Stimulated activated CD4-positive, alpha-beta T cell treated with anti-CD3 and anti-CD28 coated beads, Interleukin-12 subunit alpha, Interleukin-12 subunit beta, amount 100 ng/mL, for 48 hours (primary cell): ENCODE results near the gene ADH5.
"Not testable (repeated sequence)": the region's sequence is repeated elsewhere in the genome, so short reads cannot be mapped to it uniquely, and the experiment has no call there.

ENCODE experiments used
- DNase-seq, 3 donors: peaks; one replicate each; pipeline ENCODE4 v3.0.0-alpha.2; 2020; ENCODE audit warnings: low read depth in 2 of 3, low spot score in 1 of 3

The ADH5 gene

DNA sequence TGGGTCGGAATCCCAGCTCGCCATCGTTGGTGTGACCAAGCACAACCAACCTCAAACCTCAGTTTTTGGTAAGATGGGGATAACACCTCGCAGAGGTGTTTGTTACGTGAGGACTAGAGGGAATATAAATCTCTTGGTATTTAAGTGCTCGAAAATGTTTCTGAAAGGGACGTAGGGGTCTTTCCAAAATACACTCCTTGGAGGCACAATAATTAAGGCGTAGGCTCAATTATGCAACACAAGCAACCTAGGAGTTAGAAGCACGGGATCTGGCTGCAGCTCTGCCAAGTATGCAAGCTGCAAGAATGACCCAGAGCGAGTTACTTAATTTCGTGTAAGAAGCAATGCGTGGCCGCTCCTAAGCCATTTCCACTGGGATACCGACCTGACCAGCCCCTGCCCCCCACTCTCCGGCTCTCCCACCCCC lies 552 bp downstream of the ADH5 start:
- DNase-seq: no peak

- no peak for DNase-seq
Observed at GRCh38 chr4:99084595-99084994, 4.0 kb downstream of the ADH5 start.

GRCh38 chr4:99082192-99082591 lies 6.4 kb downstream of the ADH5 start:
- DNase-seq: no peak

DNA sequence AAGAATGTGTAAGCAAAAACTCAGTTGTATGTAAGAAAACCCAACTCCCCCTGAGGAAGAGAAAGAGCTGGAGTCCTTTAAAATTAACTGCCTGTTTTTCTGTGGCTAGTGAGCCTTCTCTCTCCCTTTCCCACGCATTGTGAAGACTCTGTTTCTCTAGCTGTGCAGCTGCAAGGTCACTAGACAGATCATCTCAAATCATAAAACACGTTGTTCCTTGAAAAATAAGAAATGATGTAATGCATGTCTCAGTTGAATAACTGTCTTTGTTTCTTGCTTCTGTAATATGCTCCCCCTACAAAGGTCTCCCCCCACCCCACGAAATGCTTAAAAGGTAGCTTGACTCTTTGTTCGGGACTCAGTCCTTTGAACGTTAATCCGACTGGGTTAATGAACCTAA lies 7.7 kb downstream of the ADH5 start:
- DNase-seq: not testable (repeated sequence)

- no peak for DNase-seq
Observed at GRCh38 chr4:99079625-99080295, 8.8 kb downstream of the ADH5 start.

GRCh38 chr4:99078931-99079624 lies 9.5 kb downstream of the ADH5 start:
- no peak for DNase-seq

- DNase-seq: no peak
Observed at GRCh38 chr4:99078336-99078735, 10.3 kb downstream of the ADH5 start.

DNA sequence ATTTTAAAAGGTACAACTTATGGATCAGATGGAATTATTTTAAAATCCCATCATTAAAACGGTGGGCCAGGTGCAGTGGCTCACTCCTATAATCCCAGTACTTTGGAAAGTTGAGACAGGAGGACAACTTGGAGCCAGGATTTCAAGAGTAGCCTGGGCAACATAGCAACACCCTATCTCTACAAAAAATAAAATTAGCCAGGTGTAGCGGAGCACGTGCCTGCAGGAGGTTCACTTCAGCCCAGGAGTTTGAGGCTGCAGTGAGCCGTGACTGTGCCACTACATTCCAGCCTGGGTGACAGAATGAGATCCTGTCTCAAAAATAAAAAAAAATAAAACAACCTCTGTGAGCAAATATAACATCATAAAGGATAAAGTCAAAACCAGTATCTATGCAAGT lies 11.4 kb downstream of the ADH5 start:
- no peak for DNase-seq

GRCh38 chr4:99076292-99076976 lies 12.2 kb downstream of the ADH5 start:
- no peak for DNase-seq

DNA sequence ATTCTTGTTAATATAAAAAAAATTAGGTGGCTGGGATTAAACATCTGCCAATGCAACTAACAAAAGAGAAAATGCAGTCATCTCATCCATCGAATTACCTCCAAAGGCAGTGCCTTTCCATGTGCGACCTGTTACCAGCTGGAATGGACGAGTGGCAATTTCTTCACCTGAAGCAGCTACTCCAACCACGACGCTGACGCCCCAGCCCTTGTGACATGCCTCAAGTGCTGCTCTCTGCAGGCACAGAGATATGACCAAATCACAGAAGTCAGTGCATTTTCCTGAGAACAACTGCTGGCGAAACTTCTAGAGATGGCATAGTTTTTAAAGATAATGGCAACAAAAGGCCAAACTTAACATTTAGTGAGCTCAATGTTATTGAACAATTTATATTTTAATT lies 13.8 kb downstream of the ADH5 start:
- DNase-seq: no peak

DNA sequence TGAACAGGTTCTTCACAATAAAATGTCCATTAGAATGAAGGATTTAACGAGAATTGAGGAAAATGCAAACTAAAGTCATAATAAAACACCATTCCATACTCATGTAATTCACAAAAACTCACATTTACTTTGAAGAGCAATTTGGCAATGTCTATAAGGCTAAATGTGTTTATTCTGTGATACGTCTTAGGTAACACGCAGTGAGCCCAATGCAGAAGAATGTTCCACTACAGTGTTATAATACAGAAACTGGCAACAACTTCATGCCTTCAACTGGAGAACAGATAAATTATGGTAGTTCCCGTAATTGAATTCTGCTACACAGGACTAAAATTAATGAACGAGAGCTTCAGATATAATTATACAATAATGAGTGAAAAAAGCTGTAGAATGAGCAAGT lies 17.4 kb downstream of the ADH5 start:
- DNase-seq: no peak

DNA sequence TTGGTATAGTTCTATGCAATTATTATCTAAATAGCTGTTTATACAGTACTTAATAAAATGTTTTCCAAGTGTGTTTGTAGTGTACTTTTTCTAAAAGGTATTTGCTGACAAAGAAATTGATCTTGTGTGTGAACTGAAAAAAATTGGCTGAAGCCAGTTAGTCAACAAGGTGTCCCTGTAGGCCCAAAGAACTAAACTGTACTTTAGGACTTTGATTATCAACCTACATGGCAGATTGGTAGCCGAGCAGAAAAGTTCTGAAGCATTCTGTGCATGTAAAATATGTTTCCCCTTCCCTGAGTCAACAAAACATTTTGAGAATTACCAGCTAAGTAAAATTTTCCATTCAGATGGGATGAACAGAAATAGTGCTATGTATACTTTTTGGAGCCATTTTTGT lies 21.0 kb downstream of the ADH5 start:
- DNase-seq: no peak

GRCh38 chr4:99065521-99065920 lies 23.1 kb downstream of the ADH5 start:
- DNase-seq: not testable (repeated sequence)

GRCh38 chr4:99062120-99062519 lies 26.5 kb downstream of the ADH5 start:
- DNase-seq: no peak

- no peak for DNase-seq
Observed at GRCh38 chr4:99061048-99061700, 27.4 kb downstream of the ADH5 start.

- DNase-seq: no peak
Observed at GRCh38 chr4:99059550-99059949, 29.0 kb downstream of the ADH5 start.

DNA sequence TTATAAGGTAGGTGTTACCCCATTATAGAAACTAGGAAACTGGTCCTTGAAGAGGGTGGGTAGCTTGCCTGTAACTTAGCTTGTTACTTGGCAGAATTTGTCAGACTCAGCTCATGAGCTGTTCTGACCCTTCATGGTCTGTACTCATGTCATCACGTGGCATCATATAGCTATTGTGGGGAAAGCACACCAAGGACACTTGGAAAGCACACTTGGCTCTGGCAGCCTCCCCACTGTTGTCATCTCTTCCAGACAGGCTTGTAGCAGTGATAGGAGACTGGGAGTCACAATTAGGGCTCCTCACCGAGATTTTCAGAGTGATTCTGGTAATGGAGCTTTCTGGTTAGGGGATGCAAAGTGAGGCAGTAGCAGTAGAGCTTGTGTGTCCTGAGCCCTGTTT lies 30.4 kb downstream of the ADH5 start:
- DNase-seq: no peak

DNA sequence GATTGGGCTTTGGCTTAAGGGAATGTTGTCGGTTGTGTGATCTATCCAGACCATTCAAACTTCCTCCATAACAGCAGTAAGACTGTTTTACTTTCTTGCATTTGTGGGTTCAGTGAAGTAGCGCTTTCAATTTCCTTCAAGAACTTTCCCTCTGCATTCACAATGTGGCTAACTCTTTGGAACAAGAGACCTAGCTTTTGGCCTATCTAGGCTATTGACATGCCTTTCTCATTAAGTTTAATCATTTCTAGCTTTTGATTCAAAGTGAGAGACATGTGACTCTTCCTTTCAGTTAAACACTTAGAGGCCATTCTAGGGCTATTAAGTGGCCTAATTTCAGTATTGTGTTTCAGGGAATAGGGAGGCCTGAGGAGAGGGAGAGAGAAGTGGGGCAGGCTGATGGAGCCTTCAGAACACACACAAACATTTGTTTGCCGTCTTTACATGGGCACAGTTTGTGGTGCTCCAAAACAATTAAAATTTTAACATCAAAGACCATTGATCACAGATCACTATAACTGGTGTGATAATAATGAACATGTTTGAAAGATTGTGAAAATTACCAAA lies 34.1 kb downstream of the ADH5 start:
- DNase-seq: no peak

GRCh38 chr4:99052902-99053301 lies 35.7 kb downstream of the ADH5 start:
- no peak for DNase-seq

DNA sequence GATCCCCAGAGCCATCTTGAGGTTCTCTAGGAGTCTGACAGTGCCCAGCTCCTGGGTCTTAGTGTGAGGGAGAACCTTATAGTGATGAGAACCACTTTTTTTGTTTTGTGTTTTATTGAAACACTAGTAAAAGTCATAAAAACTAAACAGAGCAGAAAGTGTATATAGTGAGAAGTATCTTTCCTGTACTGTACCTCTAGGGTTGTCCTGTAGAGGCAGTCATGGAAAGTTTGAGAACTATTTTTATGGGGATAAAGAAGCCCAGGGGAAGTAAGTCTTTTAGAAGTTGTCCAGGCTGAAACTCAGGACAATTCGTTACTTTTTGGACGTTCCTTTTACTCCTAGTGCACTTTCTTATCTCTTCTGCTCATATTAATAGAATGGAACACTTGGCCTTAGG lies 40.9 kb downstream of the ADH5 start:
- DNase-seq: no peak

DNA sequence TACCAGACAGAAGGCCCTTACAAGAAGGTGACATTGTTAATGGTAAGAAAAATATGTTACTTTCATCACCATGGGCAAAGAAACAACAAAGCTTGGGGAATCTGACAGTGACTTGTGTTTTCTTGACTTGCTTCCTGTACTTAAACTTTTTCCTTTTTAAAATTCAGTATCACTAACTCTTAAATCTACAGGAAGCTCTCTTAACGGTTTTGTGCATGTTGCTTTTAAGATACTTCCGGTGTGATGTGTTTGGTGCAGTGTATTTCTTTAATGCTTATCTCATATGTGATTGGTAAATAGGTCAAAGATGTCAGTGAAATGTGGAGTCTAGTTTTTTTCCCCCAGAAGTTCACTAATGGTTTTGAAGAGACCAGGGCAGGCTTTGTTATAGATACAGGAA lies 45.2 kb downstream of the ADH5 start:
- DNase-seq: no peak

DNA sequence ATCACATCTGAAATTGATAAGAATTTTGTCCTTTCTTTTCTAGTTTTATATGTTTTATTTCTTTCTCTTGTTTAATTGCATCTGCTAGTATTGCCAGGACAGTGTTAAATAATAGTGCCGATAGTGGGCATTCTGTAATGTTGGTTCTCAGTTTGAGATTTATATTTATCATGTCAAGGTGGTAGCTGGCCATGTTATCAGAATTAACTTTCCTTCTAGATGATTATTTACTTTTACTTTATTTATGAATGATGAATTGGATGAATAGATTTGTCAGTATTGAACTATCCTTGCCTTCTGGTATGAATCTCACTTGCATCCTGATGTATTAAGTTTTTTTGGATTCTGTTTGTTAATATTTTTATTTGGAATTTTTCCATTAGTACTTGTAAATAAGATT lies 50.4 kb downstream of the ADH5 start:
- no peak for DNase-seq
